GM12872 (cell line): ENCODE data around the gene CAMK1D.

Source experiments
- TF ChIP-seq, protein P1 (sequence below): IDR thresholded peaks from 3 replicates; pipeline ENCODE4 v1.5.1; 2011; ENCODE audit warnings: low read depth, mild to moderate bottlenecking, low read length, moderate library complexity; ENCODE audit not compliant: insufficient read depth

CAMK1D gene

GRCh38 chr10:12597788-12598765 is 248.7 kb downstream of the CAMK1D start:
- TF ChIP-seq, protein P1, sequence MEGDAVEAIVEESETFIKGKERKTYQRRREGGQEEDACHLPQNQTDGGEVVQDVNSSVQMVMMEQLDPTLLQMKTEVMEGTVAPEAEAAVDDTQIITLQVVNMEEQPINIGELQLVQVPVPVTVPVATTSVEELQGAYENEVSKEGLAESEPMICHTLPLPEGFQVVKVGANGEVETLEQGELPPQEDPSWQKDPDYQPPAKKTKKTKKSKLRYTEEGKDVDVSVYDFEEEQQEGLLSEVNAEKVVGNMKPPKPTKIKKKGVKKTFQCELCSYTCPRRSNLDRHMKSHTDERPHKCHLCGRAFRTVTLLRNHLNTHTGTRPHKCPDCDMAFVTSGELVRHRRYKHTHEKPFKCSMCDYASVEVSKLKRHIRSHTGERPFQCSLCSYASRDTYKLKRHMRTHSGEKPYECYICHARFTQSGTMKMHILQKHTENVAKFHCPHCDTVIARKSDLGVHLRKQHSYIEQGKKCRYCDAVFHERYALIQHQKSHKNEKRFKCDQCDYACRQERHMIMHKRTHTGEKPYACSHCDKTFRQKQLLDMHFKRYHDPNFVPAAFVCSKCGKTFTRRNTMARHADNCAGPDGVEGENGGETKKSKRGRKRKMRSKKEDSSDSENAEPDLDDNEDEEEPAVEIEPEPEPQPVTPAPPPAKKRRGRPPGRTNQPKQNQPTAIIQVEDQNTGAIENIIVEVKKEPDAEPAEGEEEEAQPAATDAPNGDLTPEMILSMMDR = no peak

GRCh38 chr10:12600652-12601051 is 251.3 kb downstream of the CAMK1D start:
- TF ChIP-seq, protein P1 = no peak

GRCh38 chr10:12602521-12602920 is 253.2 kb downstream of the CAMK1D start:
- TF ChIP-seq, protein P1 = no peak

DNA sequence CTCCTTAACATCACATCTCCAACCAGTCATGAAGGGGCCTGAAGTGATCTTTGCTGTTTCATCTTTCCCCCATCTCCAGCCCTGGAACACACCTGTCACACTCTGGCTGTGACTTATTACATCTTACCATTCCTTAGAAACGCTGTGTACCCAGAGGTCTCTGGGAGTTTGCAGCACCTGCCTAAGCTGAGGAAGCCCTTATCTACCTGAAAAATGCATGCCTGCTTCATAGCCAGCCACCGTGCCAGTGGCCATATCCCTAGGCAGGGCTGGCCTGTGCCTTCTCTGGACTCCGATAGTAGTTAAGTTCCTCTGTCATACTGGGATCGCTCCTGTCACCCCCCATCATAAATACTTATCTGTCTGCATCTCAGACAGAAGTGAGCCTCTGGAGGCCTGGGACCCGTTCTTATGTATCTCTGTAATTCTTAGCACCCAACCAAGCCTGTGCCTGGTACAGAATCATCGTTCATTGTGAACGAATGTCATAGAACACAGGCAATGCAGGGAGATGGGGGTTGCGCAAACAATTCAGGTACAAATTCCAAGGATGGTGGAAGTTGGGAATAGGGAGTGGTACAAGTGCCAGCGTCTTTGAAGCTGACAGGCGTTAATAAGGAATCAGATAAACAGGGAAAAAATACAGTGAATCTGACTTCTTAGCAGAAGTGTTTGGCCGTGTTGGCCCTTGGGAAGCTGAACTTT is 254.6 kb downstream of the CAMK1D start:
- TF ChIP-seq, protein P1 = no peak

DNA sequence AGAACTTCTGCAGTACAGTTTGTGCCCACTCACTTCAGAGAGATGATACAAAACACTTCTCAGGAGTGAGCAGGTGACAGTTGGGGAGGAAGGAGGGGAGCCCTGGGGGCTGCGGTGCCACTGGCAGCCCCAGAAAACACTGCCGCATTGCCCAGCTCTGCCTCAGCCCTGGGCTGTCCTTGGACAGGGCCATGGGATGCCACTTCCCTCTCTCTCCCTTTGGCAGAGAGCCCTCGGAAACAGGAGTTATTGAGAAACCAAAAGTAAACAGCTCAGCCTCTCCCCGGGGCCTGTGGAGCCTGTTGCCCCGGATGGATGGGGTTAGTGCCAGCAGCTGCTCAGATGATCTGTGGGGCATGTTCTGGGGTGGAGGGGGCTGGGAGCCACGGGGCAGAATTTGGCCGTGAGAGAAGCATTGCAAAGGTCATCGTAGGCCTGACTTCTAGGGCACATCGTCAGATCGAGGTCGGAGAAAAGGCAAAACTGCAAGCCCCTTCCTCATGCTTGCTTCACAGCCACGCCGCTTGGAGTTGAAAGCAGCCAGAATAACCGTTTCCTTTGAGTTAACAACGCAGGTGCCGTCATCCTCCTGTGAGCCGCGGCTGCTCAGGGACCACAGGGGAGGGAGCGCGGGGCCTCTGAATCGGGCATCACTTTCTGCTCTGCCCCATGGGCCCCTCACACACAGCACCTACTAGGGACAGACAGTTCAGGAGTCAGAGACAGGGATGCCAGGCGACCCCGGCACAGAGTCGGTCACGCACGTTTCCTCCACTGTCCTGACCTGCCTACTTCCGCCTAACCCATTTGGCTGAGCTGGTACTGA is 256.4 kb downstream of the CAMK1D start:
- TF ChIP-seq, protein P1 = no peak

DNA sequence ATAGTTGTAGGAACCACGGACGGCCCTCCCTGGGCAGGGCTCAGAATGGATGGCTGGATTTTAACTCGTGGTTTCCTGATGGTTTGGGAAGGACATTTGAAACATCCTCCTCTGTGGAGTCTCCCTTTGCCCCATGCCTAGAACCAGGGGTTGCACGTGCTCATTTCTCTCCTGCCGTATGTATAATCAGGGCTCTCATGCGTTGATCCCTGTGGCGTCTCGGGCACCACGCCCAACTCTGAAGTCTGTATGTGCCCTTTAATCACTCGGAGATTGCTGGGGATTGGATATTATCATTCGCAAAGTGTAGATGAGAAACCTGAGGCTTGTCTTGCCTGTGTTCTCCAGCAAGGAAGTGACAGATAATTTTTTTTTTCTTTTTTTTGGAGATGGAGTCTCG is 257.1 kb downstream of the CAMK1D start:
- TF ChIP-seq, protein P1 = no peak

- TF ChIP-seq, protein P1 = no peak
Measured at GRCh38 chr10:12608761-12609160, 259.4 kb downstream of the CAMK1D start.
